Upper lobe of right lung (tissue), 1 donor: ENCODE measurements around the gene KRT6C. TPM values are rescaled to one million over a fixed set of nuclear protein-coding genes. Genes with fewer than 3 reads are reported as not detected.

Source experiments
- ATAC-seq: fragments of 200-7000 bp; cut with Tn5 transposase; one replicate; pipeline ENCODE4 v1.9.1; 2020; ENCODE audit warnings: mild to moderate bottlenecking, moderate library complexity
- DNase-seq: peaks from one replicate; pipeline ENCODE4 v3.0.0-alpha.2; 2020
- H3K27ac ChIP-seq: fragments of 200-600 bp; one replicate; pipeline ENCODE4 v1.8.0; 2022
- H3K27me3 ChIP-seq: fragments of 200-600 bp; one replicate; pipeline ENCODE4 v1.8.0; 2022; ENCODE audit warnings: mild to moderate bottlenecking
- H3K36me3 ChIP-seq: fragments of 200-600 bp; one replicate; pipeline ENCODE4 v1.8.0; 2022
- H3K4me1 ChIP-seq: fragments of 200-600 bp; one replicate; pipeline ENCODE4 v1.8.0; 2022
- H3K4me3 ChIP-seq: fragments of 200-600 bp; one replicate; pipeline ENCODE4 v1.8.0; 2022; ENCODE audit warnings: mild to moderate bottlenecking
- H3K9me3 ChIP-seq: fragments of 200-600 bp; one replicate; pipeline ENCODE4 v1.8.0; 2022
- intact Hi-C: fragments of 100-400 bp; cut with DNase I; formaldehyde crosslinking; loops from one replicate; pipeline ENCODE4 v1.11.0; 2022
- total RNA-seq: library from RNA; stranded (reverse); fragmentation: NEBNext Ultra II Directional; extraction: Animal tissue kit (Norgen Biotek cat#: 25700); gene quantifications from one replicate; pipeline ENCODE4 v1.2.1, GENCODE V29; 2021
- TF ChIP-seq, protein P1 (sequence below): fragments of 200-600 bp; IDR thresholded peaks from one replicate; pipeline ENCODE4 v1.8.0; 2022; ENCODE audit warnings: antibody characterized with exemption
- donor health status: DM: no; HTN: yes; CAD: no; lungs with severe emphysema.

Gene KRT6C
- total RNA-seq, 1 donor from 2014 or later, result not detected

DNA sequence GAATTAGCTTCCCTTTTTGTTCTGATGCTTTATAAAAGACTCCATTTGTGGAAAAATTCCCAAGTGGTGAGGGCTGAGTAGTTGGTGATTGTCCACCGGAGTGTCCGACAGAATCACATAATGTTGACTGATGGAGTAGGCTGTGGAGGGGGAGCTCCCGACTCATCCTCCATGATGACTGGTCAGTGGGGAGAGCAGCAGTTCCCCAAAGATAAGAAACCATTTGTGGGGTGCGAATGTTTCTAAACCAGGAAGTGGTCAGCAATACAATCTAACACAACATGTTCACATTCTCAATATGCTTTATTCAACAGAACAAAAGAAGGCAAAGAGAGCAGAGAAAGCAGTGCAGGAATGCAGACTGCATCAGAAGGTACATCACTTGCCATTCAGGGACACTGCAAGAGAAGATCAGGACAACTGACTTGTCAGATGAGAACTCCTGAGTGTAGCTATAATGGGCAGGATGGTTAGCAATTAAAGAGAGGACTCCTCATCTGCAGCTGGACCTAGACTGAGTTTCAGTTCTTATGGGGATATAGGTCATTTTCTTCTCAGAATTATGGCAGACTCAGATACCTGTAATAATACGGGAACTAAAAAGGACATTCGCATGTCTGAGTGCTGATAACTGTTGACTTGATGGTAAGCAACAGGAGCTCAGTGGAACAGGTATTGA is 27.1 kb downstream of the KRT6C start:
- no peaks in the 10 kb centered on the region for H3K4me1 ChIP-seq
- no peaks in the 10 kb centered on the region for H3K36me3 ChIP-seq
- H3K9me3 ChIP-seq, result no peaks in the 10 kb centered on the region
- no peak for DNase-seq
- H3K4me3 ChIP-seq, result no peak overlapping the region
- intact Hi-C loops, result no loop called here
- TF ChIP-seq, protein P1, sequence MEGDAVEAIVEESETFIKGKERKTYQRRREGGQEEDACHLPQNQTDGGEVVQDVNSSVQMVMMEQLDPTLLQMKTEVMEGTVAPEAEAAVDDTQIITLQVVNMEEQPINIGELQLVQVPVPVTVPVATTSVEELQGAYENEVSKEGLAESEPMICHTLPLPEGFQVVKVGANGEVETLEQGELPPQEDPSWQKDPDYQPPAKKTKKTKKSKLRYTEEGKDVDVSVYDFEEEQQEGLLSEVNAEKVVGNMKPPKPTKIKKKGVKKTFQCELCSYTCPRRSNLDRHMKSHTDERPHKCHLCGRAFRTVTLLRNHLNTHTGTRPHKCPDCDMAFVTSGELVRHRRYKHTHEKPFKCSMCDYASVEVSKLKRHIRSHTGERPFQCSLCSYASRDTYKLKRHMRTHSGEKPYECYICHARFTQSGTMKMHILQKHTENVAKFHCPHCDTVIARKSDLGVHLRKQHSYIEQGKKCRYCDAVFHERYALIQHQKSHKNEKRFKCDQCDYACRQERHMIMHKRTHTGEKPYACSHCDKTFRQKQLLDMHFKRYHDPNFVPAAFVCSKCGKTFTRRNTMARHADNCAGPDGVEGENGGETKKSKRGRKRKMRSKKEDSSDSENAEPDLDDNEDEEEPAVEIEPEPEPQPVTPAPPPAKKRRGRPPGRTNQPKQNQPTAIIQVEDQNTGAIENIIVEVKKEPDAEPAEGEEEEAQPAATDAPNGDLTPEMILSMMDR, result no peak
- ATAC-seq, result no peak
- peaks cover 2% of the 10 kb centered on the region for H3K27me3 ChIP-seq
- no peak overlapping the region for H3K27ac ChIP-seq

- no peak overlapping the region for H3K27ac ChIP-seq
- intact Hi-C loops, result no loop called here
- no peaks in the 10 kb centered on the region for H3K36me3 ChIP-seq
- DNase-seq (no peak), ATAC-seq (no peak)
- TF ChIP-seq, protein P1, result no peak
- H3K9me3 ChIP-seq, result no peaks in the 10 kb centered on the region
- no peak overlapping the region for H3K4me3 ChIP-seq
- peaks cover 8% of the 10 kb centered on the region for H3K27me3 ChIP-seq
- no peaks in the 10 kb centered on the region for H3K4me1 ChIP-seq
Observed at GRCh38 chr12:52445876-52446275, 27.7 kb downstream of the KRT6C start.

DNA sequence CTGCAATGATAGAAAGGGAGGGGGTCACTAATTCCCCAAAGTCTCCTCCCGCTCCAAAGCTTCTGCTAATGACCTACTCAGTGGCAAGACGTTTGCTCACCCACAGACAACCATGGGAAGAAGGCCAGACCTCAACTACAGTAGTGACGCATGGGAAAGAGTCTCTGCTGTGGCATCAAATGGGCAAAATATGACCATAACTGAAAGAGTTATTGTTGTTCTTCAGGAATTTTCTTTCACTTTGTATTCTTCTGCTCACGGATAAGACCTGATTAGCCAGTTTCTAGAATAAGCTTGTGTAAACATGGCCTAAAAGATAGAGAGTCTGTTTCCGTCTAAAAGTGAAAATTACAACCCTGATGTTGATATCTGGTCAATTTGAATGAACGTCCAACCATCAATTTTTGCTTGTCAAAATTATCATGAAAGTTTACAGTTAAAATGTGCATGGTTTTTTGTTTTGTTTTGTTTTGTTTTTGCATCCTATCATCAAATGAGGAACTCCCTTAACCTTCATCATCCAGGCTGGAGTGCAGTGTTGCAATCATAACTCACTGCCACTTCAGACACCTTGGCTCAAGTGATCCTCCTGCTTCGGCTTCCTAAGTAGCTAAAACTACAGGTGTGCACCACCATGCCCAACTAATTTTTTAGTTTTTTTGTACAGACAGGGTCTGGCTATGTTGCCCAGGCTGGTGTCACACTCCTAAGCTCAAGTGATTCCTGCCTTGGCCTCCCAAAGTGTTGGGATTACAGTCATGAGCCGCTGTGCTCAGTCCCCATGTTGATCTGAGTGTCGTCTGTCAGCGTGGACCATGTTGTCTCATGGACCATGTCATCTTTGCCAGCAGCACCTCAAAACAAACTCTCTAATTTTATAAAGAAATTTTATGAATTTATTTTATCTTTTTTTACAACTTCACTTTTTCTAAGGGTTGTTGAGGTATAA is 28.7 kb downstream of the KRT6C start:
- no peak overlapping the region for H3K4me3 ChIP-seq
- no peaks in the 10 kb centered on the region for H3K36me3 ChIP-seq
- no peak for DNase-seq
- ATAC-seq, result no peak
- no peaks in the 10 kb centered on the region for H3K4me1 ChIP-seq
- peaks cover 14% of the 10 kb centered on the region for H3K27me3 ChIP-seq
- TF ChIP-seq, protein P1, result no peak
- H3K27ac ChIP-seq, result no peak overlapping the region
- intact Hi-C loops, result no loop called here
- H3K9me3 ChIP-seq, result no peaks in the 10 kb centered on the region

- ATAC-seq (no peak), DNase-seq (no peak)
- Histone ChIP-seq H3K4me1 (no peaks in the 10 kb centered on the region), H3K4me3 (no peak overlapping the region), H3K27me3 (peaks cover 14% of the 10 kb centered on the region), H3K9me3 (no peaks in the 10 kb centered on the region), H3K36me3 (no peaks in the 10 kb centered on the region), H3K27ac (no peak overlapping the region)
- intact Hi-C loops, result no loop called here
- TF ChIP-seq, protein P1, result no peak
Observed at GRCh38 chr12:52443966-52444365, 29.6 kb downstream of the KRT6C start.

DNA sequence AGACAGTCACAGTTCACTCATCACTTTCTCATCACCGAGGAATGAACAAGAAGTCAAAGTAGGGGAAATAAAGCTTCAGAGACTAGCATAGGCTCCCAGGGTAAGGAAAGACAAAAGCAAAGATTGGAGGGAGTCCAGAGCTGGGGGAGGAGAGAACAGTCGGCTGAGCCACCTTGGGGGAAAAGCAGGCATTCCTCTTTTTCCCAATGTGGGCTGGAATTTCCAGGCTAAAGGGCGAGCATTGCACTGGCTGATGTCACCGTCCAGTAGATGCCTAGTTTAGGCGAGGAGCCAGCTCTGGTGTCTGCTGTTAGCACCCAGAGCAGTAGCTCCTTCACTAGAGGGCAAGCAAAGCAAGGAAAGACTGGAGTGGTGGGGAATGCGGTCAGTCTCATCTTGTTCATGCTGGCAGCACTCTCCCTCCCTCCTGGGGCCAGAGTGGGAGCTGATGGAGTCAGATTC is 31.0 kb downstream of the KRT6C start:
- ATAC-seq (no peak), DNase-seq (no peak)
- Histone ChIP-seq H3K4me1 (no peaks in the 10 kb centered on the region), H3K27me3 (peaks cover 14% of the 10 kb centered on the region), H3K36me3 (no peaks in the 10 kb centered on the region), H3K9me3 (no peaks in the 10 kb centered on the region), H3K4me3 (no peak overlapping the region), H3K27ac (no peak overlapping the region)
- intact Hi-C loops, result no loop called here
- TF ChIP-seq, protein P1, result no peak
